Suprapubic skin (tissue), 3 donors: ENCODE data around the gene SH3RF1.

Experiments used
- EP300 ChIP-seq: sonication (generic); formaldehyde crosslinking; IDR thresholded peaks from one replicate; pipeline ENCODE4 v1.6.1; 2017; ENCODE audit warnings: antibody characterized with exemption
- POLR2A ChIP-seq, 2 donors: fragments of 450-650 bp; IDR thresholded peaks; one replicate each; pipeline ENCODE4 v1.6.1; 2017; ENCODE audit warnings: antibody characterized with exemption in 2 of 2, mild to moderate bottlenecking in 2 of 2, moderate library complexity in 2 of 2
- TF ChIP-seq, protein P1 (sequence below), 2 donors: fragments of 200-600 bp in 1 of 2; fragments of 450-650 bp in 1 of 2; sonication (generic) in 1 of 2; IDR thresholded peaks; one replicate each; pipeline ENCODE4 v1.5.1; 2016 to 2019; ENCODE audit warnings: antibody characterized with exemption in 2 of 2, mild to moderate bottlenecking in 1 of 2, moderate library complexity in 1 of 2

DNA sequence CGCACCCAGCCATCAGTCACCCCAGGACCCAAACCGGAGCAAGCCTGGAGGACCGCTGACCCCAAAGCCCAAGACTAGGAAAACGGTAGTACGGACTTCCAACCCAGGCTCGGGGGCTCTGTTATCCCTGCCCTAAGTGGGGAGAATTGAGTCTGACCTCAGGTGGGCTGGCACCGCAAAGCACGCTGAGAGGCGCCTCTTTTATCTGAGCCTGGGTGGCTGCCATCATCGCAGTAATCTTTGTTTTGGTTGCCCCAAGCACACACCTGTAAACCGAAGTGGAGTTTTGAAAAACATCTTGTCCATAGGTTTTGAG lies 894 bp upstream of the SH3RF1 start:
- TF ChIP-seq POLR2A (IDR thresholded peaks at IDR 0.05) (no peak), EP300 (no peak)
- TF ChIP-seq, protein P1, sequence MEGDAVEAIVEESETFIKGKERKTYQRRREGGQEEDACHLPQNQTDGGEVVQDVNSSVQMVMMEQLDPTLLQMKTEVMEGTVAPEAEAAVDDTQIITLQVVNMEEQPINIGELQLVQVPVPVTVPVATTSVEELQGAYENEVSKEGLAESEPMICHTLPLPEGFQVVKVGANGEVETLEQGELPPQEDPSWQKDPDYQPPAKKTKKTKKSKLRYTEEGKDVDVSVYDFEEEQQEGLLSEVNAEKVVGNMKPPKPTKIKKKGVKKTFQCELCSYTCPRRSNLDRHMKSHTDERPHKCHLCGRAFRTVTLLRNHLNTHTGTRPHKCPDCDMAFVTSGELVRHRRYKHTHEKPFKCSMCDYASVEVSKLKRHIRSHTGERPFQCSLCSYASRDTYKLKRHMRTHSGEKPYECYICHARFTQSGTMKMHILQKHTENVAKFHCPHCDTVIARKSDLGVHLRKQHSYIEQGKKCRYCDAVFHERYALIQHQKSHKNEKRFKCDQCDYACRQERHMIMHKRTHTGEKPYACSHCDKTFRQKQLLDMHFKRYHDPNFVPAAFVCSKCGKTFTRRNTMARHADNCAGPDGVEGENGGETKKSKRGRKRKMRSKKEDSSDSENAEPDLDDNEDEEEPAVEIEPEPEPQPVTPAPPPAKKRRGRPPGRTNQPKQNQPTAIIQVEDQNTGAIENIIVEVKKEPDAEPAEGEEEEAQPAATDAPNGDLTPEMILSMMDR (IDR thresholded peaks at IDR 0.05): no peak
